ENCODE measurements around the gene KCND3.

Gene KCND3

DNA sequence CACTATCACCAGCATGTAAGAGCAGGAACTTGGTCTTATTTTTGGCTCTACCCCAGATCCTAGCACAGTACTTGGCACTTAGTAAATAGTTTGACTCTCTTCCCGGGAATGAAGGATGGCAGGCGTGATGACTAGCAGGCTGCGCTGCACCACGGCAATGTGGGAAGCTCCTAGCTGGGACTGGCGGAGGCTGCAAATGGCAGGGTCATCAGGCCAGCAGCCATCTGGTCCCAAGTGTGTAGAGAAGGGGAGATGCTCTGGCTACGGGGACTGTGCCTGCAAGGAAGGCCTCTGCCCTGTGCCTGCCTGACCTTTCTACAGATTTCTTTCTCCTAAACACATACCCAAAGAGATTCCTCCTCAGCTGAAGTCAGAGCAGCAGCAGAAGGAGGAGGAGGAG is 95.0 kb downstream of the KCND3 start:
- H3K4me1 ChIP-seq (ENCODE audit: insufficient read depth, low read length, severe bottlenecking), result no peaks in the 10 kb centered on the region
- TF ChIP-seq EZH2 (IDR thresholded peaks at IDR 0.05; ENCODE audit: borderline replicate concordance, low read length), result no peak
- TF ChIP-seq, protein P1, sequence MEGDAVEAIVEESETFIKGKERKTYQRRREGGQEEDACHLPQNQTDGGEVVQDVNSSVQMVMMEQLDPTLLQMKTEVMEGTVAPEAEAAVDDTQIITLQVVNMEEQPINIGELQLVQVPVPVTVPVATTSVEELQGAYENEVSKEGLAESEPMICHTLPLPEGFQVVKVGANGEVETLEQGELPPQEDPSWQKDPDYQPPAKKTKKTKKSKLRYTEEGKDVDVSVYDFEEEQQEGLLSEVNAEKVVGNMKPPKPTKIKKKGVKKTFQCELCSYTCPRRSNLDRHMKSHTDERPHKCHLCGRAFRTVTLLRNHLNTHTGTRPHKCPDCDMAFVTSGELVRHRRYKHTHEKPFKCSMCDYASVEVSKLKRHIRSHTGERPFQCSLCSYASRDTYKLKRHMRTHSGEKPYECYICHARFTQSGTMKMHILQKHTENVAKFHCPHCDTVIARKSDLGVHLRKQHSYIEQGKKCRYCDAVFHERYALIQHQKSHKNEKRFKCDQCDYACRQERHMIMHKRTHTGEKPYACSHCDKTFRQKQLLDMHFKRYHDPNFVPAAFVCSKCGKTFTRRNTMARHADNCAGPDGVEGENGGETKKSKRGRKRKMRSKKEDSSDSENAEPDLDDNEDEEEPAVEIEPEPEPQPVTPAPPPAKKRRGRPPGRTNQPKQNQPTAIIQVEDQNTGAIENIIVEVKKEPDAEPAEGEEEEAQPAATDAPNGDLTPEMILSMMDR (IDR thresholded peaks at IDR 0.05; ENCODE audit: low read length), result no peak
- H3K9ac ChIP-seq (ENCODE audit: low read length), result no peak overlapping the region
- H2AFZ ChIP-seq (ENCODE audit: low read length), result no peak overlapping the region
- H3K9me2 ChIP-seq (ENCODE audit: low read depth, low read length), result no peaks in the 10 kb centered on the region
- no peak overlapping the region for H3K27ac ChIP-seq (ENCODE audit: low read depth, low read length, poor library complexity, severe bottlenecking)
- no peaks in the 10 kb centered on the region for H4K20me1 ChIP-seq (ENCODE audit: insufficient read depth, low read length)
- H3K36me3 ChIP-seq (ENCODE audit: insufficient read depth, low read length), result no peaks in the 10 kb centered on the region
- no peaks in the 10 kb centered on the region for H3K79me2 ChIP-seq (ENCODE audit: insufficient read depth, low read length)
- no peak overlapping the region for H3K4me3 ChIP-seq (ENCODE audit: low read depth, low read length, poor library complexity, severe bottlenecking)
- no peaks in the 10 kb centered on the region for H3K9me3 ChIP-seq (ENCODE audit: low read length)
- H3F3A ChIP-seq (ENCODE audit: insufficient read depth, low read length), result no peaks in the 10 kb centered on the region
- no peak overlapping the region for H3K4me2 ChIP-seq (ENCODE audit: low read length)
- no peaks in the 10 kb centered on the region for H3K27me3 ChIP-seq (ENCODE audit: insufficient read depth, low read length)

DNA sequence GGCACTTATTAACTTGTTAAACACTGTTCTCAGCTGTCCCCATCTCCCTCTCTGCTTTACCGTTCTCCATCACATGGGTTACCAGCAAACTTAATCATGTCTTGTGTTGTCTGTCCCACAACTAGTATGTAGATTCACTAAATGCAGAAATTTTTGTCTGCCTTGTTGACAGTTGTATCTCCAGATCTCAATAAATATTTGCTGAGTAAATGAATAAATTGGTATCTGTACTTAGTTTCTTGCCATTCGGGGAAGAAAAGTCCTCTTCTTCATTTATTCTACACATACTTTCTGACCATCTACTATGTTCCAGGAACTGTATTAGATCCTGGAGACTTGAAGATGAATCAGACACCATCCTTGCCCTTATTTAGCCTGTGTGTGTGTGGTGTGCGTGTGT is 97.9 kb downstream of the KCND3 start:
- TF ChIP-seq, protein P1 (IDR thresholded peaks at IDR 0.05; ENCODE audit: low read length), result no peak
- TF ChIP-seq EZH2 (IDR thresholded peaks at IDR 0.05; ENCODE audit: borderline replicate concordance, low read length), result no peak
- Histone ChIP-seq H3K79me2 (ENCODE audit: insufficient read depth, low read length) (no peaks in the 10 kb centered on the region), H3K27ac (ENCODE audit: low read depth, low read length, poor library complexity, severe bottlenecking) (no peak overlapping the region), H3K4me3 (ENCODE audit: low read depth, low read length, poor library complexity, severe bottlenecking) (no peak overlapping the region), H2AFZ (ENCODE audit: low read length) (no peak overlapping the region), H3K27me3 (ENCODE audit: insufficient read depth, low read length) (no peaks in the 10 kb centered on the region), H4K20me1 (ENCODE audit: insufficient read depth, low read length) (no peaks in the 10 kb centered on the region), H3K4me1 (ENCODE audit: insufficient read depth, low read length, severe bottlenecking) (no peaks in the 10 kb centered on the region), H3K9me2 (ENCODE audit: low read depth, low read length) (no peaks in the 10 kb centered on the region), H3K9ac (ENCODE audit: low read length) (no peak overlapping the region), H3K4me2 (ENCODE audit: low read length) (no peak overlapping the region), H3F3A (ENCODE audit: insufficient read depth, low read length) (no peaks in the 10 kb centered on the region), H3K36me3 (ENCODE audit: insufficient read depth, low read length) (no peaks in the 10 kb centered on the region), H3K9me3 (ENCODE audit: low read length) (no peaks in the 10 kb centered on the region)

DNA sequence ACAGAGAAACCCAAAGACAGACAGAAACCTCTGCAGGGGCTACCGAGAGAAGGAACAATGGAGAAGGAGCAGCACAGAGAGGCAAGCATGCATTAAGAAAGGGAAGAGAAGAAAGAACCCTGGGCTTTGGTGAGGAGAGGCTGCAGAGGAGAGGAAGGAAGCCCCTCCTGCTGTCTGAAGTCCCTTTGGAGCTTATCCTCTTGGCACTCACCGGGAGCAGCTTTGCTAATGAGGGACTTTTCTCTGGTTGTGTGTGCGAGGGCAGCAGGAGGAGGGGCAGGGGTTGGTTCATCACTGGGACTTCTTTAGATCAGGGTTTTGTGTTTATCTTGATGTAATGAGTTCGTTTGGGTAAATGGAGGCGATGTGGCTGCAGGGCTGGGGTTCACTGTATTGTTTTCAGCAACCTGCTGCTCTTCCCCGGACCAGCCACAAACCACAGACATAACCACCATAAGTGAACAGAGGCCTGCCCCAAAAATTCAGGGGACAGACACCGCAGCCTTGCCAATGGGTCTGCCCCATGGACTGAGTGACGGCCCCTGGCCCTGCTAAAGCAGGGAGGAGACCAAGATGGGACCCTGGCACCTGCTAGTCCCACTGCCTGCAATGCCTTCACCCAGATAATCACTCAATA is 100.6 kb downstream of the KCND3 start:
- Histone ChIP-seq H3K4me1 (ENCODE audit: insufficient read depth, low read length, severe bottlenecking) (no peaks in the 10 kb centered on the region), H4K20me1 (ENCODE audit: insufficient read depth, low read length) (no peaks in the 10 kb centered on the region), H3K79me2 (ENCODE audit: insufficient read depth, low read length) (no peaks in the 10 kb centered on the region), H3K9me3 (ENCODE audit: low read length) (no peaks in the 10 kb centered on the region), H3K27me3 (ENCODE audit: insufficient read depth, low read length) (no peaks in the 10 kb centered on the region), H3K9me2 (ENCODE audit: low read depth, low read length) (no peaks in the 10 kb centered on the region), H2AFZ (ENCODE audit: low read length) (no peak overlapping the region), H3K36me3 (ENCODE audit: insufficient read depth, low read length) (no peaks in the 10 kb centered on the region), H3K4me2 (ENCODE audit: low read length) (no peak overlapping the region), H3K4me3 (ENCODE audit: low read depth, low read length, poor library complexity, severe bottlenecking) (no peak overlapping the region), H3K9ac (ENCODE audit: low read length) (no peak overlapping the region), H3K27ac (ENCODE audit: low read depth, low read length, poor library complexity, severe bottlenecking) (no peak overlapping the region), H3F3A (ENCODE audit: insufficient read depth, low read length) (no peaks in the 10 kb centered on the region)
- TF ChIP-seq, protein P1 (IDR thresholded peaks at IDR 0.05; ENCODE audit: low read length), result no peak
- TF ChIP-seq EZH2 (IDR thresholded peaks at IDR 0.05; ENCODE audit: borderline replicate concordance, low read length), result no peak
